CD4-positive, alpha-beta T cell treated with Interferon gamma for 1 hour (primary cell): ENCODE measurements around the gene NOC2L.
"Not testable (repeated sequence)": the region's sequence is repeated elsewhere in the genome, so short reads cannot be mapped to it uniquely, and the experiment has no call there.

ENCODE experiments used
- DNase-seq: peaks from one replicate; pipeline ENCODE4 v3.0.0-alpha.2; 2020

The NOC2L gene

GRCh38 chr1:897951-898350, 61.1 kb downstream of the NOC2L start:
- DNase-seq: not testable (repeated sequence)

DNA sequence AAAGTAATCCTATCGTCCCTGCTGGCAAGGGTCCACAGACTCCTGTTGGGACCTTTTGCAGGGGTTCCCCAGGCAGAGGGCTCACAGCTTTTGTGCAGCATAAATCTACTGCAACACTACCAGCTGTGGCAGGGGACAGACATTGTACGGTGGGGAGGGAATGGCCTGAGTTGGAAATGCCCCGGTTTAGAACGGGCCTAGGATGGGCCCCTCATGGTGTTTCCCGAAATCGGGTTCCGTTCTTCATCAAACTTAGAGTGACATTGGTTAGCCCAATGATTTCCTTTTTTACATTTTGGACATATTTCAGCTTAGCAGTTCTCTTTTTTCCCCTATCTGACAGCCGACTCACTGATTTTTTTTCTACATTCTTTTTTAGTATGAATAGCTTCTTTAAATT, 61.8 kb downstream of the NOC2L start:
- DNase-seq: no peak
